HL-60/S4 treated with phorbol 12-myristate 13-acetate at 8.2 ng/mL for 4 days and 3 days (cell line): Measurements from ENCODE around the gene CARMIL1.

ENCODE experiments used
- in situ Hi-C: fragments of 300-500 bp; cut with MboI; formaldehyde crosslinking; loops from 2 replicates; pipeline ENCODE4 v1.15.0; 2022; ENCODE audit warnings: low sequenced_read_pairs

CARMIL1 gene

GRCh38 chr6:25403150-25403549, 124.0 kb downstream of the CARMIL1 start:
- in situ Hi-C loops = no loop called here

- in situ Hi-C loops = no loop called here
Measured at GRCh38 chr6:25404091-25404490, 124.9 kb downstream of the CARMIL1 start.

- in situ Hi-C loops = no loop called here
Measured at GRCh38 chr6:25404693-25405169, 125.6 kb downstream of the CARMIL1 start.

GRCh38 chr6:25405442-25405841, 126.3 kb downstream of the CARMIL1 start:
- in situ Hi-C loops = no loop called here

- in situ Hi-C loops = no loop called here
Measured at GRCh38 chr6:25407431-25407830, 128.3 kb downstream of the CARMIL1 start.

GRCh38 chr6:25410102-25410501, 130.9 kb downstream of the CARMIL1 start:
- in situ Hi-C loops = no loop called here

GRCh38 chr6:25411316-25411950, 132.3 kb downstream of the CARMIL1 start:
- in situ Hi-C loops = no loop called here

GRCh38 chr6:25413207-25413905, 134.2 kb downstream of the CARMIL1 start:
- in situ Hi-C loops = no loop called here

- in situ Hi-C loops = no loop called here
Measured at GRCh38 chr6:25414168-25414567, 135.0 kb downstream of the CARMIL1 start.

GRCh38 chr6:25414755-25415154, 135.6 kb downstream of the CARMIL1 start:
- in situ Hi-C loops = no loop called here

GRCh38 chr6:25415274-25415673, 136.1 kb downstream of the CARMIL1 start:
- in situ Hi-C loops = no loop called here

GRCh38 chr6:25415701-25416100, 136.5 kb downstream of the CARMIL1 start:
- in situ Hi-C loops = no loop called here

- in situ Hi-C loops = no loop called here
Measured at GRCh38 chr6:25417046-25417605, 138.0 kb downstream of the CARMIL1 start.

- in situ Hi-C loops = no loop called here
Measured at GRCh38 chr6:25418454-25419052, 139.4 kb downstream of the CARMIL1 start.

GRCh38 chr6:25419879-25420278, 140.7 kb downstream of the CARMIL1 start:
- in situ Hi-C loops = no loop called here

- in situ Hi-C loops = no loop called here
Measured at GRCh38 chr6:25423358-25423757, 144.2 kb downstream of the CARMIL1 start.

GRCh38 chr6:25424303-25424702, 145.1 kb downstream of the CARMIL1 start:
- in situ Hi-C loops = no loop called here

- in situ Hi-C loops = no loop called here
Measured at GRCh38 chr6:25427549-25427948, 148.4 kb downstream of the CARMIL1 start.

GRCh38 chr6:25428758-25429317, 149.7 kb downstream of the CARMIL1 start:
- in situ Hi-C loops = no loop called here

- in situ Hi-C loops = no loop called here
Measured at GRCh38 chr6:25431306-25431974, 152.3 kb downstream of the CARMIL1 start.

GRCh38 chr6:25431975-25432307, 152.8 kb downstream of the CARMIL1 start:
- in situ Hi-C loops = no loop called here
